ENCODE data around the gene ATP10B. TPM values are rescaled to one million over a fixed set of nuclear protein-coding genes. Genes with fewer than 3 reads are reported as not detected.

The ATP10B gene
- total and polyA plus RNA-seq, 8 donors, result 0.76 to 20.4 (median 4.6) TPM

DNA sequence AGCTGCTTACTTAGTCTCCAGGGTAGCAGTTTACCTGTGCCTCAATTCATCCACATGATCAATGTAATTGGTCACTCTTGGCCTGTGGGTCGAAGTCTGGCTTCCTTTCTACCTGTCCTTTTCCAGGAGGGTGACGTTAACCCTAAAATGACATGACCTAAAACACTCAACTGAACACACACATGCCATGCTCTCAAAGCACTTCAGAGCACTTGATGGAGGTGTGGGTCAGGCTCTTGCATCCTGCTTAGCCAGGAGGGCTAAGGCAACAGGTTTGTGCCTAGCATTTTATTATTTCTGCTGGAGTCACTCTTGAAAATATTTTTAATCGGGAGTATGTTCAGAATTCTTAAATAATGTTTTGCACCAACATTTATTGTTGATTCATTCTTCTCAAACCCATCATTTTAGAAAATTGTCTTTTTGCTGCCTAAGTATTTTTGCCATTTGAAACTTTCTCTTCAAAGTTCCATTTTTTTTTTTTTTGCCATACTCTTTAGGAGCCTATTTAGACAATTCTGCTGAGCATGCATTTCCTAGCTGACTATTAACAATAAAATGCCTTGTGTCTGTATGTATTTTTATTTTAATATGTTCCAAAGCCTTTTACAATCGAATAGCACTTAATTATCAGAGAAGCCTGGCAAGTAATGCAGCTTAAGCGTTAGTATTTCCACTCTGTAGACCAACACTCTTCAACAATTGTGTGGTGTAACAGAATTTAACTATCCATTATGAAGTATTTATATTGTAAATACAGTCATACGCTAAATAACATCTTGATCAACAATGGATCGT is 59.1 kb downstream of the ATP10B start:
- ATAC-seq, result no peak
- Histone ChIP-seq H3K4me3 (no peak overlapping the region), H3K27ac (no peak overlapping the region), H3K4me1 (no peaks in the 10 kb centered on the region), H3K9me3 (no peaks in the 10 kb centered on the region), H3K27me3 (no peaks in the 10 kb centered on the region), H3K36me3 (no peaks in the 10 kb centered on the region)
- no peak for FAIRE-seq
- intact Hi-C loops (cut with DNase I), result no loop called here
- WGBS, 2 donors, result 73 to 76% methylated on average over 7 of the region's 7 CpGs
- no peak for TF ChIP-seq CTCF (IDR thresholded peaks at IDR 0.05)
- no peak for DNase-seq

GRCh38 chr5:160792281-160792680 is 59.7 kb downstream of the ATP10B start:
- 91 to 96% methylated on average over 2 of the region's 2 CpGs for WGBS, 2 donors
- Histone ChIP-seq H3K36me3 (no peaks in the 10 kb centered on the region), H3K4me1 (no peaks in the 10 kb centered on the region), H3K27me3 (no peaks in the 10 kb centered on the region), H3K9me3 (no peaks in the 10 kb centered on the region), H3K4me3 (no peak overlapping the region), H3K27ac (no peak overlapping the region)
- TF ChIP-seq CTCF (IDR thresholded peaks at IDR 0.05), result no peak
- intact Hi-C loops (cut with DNase I), result no loop called here
- FAIRE-seq, result no peak
- no peak for DNase-seq
- ATAC-seq, result no peak

DNA sequence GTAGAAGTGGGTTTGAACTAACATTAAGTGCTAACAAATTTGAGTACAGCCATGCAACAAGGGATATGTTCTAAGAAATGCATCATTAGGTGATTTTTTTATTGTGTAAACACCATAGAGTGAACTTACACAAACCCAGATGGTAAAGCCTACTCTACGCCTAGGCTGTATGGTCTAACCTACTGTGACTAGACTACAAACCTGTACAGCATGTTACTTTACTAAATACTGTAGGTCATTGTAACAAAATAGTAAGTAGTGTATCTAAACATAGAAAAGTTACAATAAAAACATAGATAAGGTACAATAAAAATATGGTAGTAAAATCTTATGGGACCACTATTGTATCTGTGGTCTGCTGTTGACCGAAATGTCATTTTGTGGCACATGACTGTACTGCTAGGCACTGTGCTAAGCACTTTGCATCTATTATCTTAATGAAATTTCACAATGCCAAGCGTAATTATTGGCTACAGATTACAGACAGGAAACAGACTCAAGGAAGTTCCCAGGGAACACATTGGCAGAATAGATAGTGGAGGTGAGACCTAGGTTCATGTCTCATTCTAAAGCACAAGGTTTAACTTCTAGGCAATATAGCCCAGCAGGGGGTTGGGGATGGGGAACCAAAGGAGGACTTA is 62.7 kb downstream of the ATP10B start:
- no peak for FAIRE-seq
- DNase-seq, result no peak
- H3K36me3 ChIP-seq, result no peaks in the 10 kb centered on the region
- no peaks in the 10 kb centered on the region for H3K9me3 ChIP-seq
- H3K27ac ChIP-seq, result no peak overlapping the region
- WGBS, 2 donors, result 89 to 90% methylated on average over 3 of the region's 3 CpGs
- no peaks in the 10 kb centered on the region for H3K27me3 ChIP-seq
- TF ChIP-seq CTCF (IDR thresholded peaks at IDR 0.05), result no peak
- no peaks in the 10 kb centered on the region for H3K4me1 ChIP-seq
- no peak overlapping the region for H3K4me3 ChIP-seq
- intact Hi-C loops (cut with DNase I), result loop anchor here in 1 of 3 donors (10.0 kb wide), 2 partner anchors 285 to 355 kb away; no protein-coding TSS in a partner anchor
- ATAC-seq, result no peak

DNA sequence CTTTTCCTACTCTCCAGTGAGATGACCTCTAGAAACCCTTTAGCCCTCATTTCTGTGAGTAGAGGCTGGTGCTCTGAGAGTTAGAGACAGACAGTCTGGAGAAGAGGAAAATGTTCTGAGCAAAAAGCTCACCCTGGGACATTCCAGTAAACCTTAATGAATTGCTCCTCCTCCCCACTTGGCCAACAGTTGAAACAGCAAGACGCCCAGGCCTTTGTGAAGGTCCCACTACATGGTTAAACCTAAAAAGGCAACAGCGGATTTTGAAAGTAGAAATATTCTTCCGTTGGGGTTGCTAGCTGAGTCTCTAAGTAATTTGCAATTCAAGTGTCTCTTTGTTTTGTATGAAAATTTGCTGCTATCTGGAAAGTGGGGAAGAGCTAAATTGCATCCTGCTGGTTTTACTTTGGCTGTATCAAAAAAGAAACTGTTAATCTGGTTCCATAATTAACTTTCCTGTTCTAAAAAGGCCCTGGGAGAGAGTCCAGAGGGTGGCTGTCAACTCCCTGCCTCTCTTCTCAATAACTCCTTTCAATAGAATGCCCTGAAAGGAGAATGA is 63.8 kb downstream of the ATP10B start:
- Histone ChIP-seq H3K4me1 (no peaks in the 10 kb centered on the region), H3K27ac (no peak overlapping the region), H3K9me3 (no peaks in the 10 kb centered on the region), H3K4me3 (no peak overlapping the region), H3K36me3 (no peaks in the 10 kb centered on the region), H3K27me3 (no peaks in the 10 kb centered on the region)
- intact Hi-C loops (cut with DNase I), result loop anchor here in 1 of 3 donors (10.0 kb wide), 2 partner anchors 283 to 353 kb away; no protein-coding TSS in a partner anchor
- DNase-seq (no peak), FAIRE-seq (no peak), ATAC-seq (no peak)
- no peak for TF ChIP-seq CTCF (IDR thresholded peaks at IDR 0.05)
- 78 to 79% methylated on average over 3 of the region's 3 CpGs for WGBS, 2 donors

All from pancreas (tissue), 10 donors.